Right renal pelvis (tissue), 4 donors: ENCODE data around the gene KDSR. TPM values are rescaled to one million over a fixed set of nuclear protein-coding genes. Genes with fewer than 3 reads are reported as not detected.

ENCODE experiments used
- DNase-seq, 4 donors: peaks; one replicate each; pipeline ENCODE4 v3.0.0-alpha.2; 2013; ENCODE audit warnings: low read depth in 4 of 4, low spot score in 3 of 4, missing footprints in 1 of 4
- polyA plus RNA-seq, 4 donors: library from polyadenylated mRNA; unstranded; fragments of 120-200 nt; gene quantifications; one replicate each; pipeline ENCODE4 v1.2.1, GENCODE V29; 2013; ENCODE audit not compliant: insufficient read length in 4 of 4

The KDSR gene
- polyA plus RNA-seq, 4 donors, result 42.9 to 48.8 (median 47.9) TPM

DNA sequence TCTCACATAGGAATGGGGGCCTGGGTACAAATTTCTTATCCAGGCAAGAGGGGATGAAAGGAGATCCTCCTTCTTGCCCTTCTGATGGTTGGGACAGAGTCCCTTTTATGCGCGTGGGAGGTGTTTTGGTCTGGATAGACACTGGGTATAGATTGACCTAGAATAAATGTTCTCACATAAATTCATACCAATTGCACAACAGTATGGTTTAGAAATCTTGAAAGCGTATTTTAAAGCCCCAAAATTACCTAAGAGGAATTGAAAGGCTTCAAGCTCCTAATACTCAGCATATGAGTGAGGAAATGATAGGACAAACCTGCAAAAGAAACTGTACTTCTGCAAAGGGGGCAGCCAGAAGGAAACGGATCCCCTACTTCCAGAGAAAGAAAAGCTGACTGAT, 44.8 kb downstream of the KDSR start:
- no peak for DNase-seq

DNA sequence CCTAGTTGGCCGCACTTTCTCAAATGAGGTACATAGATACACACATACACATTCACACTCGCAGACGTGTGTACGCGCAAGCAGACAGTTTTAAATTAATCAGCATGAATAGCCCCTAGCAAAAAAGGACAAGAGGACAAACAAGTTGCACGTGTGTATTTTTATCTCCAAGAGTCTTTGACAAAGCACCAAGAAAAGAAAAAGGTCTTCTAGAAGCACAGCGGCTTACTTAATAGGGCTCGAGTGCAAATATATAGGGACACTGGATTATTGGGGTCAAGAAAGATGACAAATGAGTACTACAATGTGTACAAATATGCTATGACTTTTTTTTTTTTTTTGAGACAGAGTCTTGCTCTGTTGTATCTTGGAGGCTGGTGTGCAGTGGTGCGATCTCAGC, 45.7 kb downstream of the KDSR start:
- DNase-seq, result no peak

DNA sequence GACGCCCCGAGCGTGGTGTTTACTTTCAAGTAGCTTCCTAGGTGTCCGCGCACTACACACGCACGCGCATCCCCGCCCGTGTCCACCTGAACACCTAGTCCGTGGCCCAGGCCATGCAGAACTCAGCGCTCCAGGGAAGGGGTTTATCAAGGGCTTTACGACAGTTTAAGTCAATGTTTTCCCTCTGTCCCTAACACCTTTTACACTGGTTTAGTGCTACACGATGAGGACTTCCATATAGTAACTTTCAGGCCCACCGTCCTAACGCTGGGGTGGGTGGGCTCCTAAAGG, 46.1 kb downstream of the KDSR start:
- no peak for DNase-seq

DNA sequence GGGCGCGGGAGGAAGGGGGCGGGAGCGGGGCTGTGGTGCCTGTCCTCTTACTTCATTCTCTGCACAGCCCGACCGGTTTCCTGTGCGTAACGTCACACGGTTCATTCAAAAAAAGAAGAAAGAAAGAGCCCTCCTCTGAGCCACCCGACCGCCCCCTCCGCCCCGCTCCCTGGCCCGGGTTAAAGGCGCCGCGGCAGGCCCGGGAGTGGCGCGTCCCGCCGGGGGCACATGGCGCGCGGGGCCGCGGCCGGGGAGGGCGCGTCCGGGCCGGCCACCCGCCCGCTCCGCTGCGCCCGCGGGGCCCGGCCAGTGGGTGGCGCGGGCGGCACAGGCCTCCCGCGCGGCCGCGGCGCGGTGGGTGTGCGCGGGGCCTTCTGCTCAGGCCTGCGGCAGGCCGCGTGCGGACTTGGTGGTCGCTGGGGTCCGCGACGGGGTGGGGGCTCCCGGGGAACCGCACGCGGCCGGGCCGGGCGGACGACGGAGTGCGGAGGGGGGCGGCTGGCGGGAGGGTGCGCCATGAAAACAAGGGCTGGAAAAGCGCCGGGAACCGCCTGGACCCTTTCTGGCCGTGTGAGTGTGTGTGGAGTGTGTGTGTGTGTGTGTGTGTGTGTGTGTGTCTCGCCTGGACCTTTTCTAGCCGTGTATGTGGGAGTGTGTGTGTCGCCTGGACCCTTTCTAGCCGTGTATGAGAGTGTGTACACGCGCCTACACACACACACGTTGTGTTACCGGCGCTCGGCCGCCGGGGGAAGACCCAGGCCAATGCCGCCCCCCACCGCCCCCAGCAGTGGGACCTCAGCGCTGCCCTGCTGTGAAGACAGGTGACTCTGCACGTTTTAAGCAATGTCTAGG, 46.7 kb downstream of the KDSR start:
- no peak for DNase-seq

DNA sequence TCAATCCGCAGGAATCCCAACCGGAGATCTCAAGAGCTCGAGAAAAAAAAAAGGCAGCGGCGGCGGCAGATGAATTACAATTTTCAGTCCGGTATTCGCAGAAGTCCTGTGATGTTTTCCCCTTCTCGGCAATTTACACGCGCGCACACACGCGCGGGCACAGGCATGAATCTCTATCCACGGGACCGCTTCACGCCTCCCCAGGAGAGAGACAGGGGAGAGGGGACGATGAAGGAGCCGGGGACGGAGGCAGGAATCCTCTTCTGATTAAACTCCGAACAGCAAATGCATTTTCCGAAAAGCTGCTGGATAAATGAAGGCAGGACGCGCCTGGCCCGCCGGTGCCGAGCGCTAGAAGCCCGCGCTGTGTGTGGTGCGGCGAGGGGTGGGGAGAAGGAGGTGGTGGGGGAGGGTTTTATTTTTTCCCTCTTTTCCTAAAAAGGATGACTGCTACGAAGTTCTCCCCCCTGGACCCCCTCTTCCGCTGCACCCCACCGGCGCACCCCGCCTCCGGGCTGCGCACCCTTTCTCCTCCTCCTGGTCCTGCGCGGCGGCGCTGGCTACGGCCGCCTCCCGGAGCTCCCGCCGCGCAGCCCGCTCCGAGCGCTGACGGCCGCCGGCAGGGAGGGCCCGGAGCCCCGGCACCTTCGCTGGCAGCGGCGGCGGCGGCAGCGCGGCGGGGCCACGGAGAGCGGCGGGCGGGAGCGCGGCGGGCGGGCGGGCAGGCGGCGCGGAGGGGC, 47.5 kb downstream of the KDSR start, which contains the start of gene BCL2:
TSS of gene BCL2 (minus strand) at position 387 of the 740 bp plus-strand sequence.
- DNase-seq, result no peak

DNA sequence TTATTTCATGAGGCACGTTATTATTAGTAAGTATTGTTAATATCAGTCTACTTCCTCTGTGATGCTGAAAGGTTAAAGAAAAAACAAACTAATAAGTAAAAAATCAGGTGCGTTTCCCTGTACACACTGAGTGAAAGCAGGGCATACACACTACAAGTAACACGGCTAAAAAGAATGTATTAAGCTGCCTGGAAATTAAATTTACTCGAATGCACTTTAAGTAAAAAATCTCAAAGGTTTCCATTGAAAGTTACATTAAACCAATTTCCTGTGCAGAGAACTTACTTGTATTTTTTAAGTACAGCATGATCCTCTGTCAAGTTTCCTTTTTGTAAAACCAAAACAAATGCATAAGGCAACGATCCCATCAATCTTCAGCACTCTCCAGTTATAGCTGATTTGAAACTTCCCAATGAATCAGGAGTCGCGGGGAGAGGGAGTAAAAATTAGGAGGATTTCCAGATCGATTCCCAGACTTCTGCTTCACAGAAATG, 48.1 kb downstream of the KDSR start:
- no peak for DNase-seq

DNA sequence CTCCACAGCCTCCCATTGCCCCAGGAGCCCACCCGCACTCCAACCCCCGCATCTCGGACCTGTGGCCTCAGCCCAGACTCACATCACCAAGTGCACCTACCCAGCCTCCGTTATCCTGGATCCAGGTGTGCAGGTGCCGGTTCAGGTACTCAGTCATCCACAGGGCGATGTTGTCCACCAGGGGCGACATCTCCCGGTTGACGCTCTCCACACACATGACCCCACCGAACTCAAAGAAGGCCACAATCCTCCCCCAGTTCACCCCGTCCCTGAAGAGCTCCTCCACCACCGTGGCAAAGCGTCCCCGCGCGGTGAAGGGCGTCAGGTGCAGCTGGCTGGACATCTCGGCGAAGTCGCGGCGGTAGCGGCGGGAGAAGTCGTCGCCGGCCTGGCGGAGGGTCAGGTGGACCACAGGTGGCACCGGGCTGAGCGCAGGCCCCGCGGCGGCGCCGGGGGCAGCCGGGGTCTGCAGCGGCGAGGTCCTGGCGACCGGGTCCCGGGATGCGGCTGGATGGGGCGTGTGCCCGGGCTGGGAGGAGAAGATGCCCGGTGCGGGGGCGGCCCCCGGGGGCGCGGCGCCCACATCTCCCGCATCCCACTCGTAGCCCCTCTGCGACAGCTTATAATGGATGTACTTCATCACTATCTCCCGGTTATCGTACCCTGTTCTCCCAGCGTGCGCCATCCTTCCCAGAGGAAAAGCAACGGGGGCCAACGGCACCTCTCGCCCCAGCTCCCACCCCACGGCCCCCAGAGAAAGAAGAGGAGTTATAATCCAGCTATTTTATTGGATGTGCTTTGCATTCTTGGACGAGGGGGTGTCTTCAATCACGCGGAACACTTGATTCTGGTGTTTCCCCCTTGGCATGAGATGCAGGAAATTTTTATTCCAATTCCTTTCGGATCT, 48.8 kb downstream of the KDSR start:
- no peak for DNase-seq

DNA sequence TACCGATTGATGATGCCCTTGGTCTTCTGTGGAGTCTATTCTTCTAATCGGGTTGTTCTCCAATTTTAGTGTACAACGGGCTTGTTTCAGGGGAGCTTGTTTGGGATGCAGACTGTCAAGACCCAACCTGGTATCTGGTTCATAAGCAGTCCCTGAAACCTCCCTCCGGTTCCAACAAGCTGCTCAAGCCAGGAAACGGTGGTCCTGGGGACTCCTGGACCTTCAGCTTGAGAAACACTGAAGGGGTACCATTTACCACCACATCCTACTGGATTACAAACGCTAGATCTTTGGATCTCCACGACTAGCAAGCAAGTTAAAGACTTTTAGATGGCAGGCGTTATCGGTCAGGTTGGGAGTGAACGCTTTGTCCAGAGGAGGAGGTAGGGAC, 49.5 kb downstream of the KDSR start:
- DNase-seq, result no peak

DNA sequence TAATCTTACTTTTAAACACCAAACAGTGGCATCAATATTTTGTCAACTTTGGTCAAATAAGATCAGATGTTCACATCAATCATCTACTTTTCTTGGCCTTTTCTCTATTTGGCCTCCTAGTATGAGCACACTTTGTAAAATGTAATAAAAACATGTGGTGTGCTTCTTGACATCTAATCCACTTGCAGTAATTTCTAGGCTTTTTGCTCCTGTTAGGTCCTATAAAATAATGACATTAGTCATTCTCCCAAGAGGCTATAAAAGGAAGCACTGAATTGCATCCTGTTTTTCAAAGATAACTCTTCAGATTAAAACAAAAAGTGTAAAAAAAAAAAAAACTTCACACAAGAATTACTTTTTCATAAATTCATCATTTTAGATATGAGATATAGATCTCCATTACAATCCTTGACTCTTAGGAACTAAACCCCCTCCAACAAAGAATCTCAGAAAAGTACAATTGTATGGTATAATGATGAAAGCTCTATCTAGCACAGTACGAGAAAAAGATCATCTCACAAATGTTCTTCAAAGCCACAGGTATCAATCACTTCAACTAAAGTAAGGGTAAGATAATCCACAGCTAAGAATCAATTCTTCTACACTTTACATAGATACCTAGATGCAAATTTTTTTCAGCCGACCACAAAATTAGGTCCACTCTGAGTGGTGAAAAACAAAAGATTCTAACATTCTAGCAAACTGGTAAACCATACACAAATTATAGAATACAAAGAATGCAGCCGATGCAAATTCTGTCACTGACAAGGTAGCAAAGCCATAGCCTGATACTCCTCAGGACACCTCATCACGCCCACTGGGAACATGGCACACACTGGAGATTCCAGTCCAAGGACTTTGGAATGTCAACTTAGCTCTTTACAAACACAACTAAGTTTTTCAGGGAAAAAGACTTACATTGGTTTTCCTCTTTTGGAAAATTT, 50.1 kb downstream of the KDSR start:
- DNase-seq, result no peak

DNA sequence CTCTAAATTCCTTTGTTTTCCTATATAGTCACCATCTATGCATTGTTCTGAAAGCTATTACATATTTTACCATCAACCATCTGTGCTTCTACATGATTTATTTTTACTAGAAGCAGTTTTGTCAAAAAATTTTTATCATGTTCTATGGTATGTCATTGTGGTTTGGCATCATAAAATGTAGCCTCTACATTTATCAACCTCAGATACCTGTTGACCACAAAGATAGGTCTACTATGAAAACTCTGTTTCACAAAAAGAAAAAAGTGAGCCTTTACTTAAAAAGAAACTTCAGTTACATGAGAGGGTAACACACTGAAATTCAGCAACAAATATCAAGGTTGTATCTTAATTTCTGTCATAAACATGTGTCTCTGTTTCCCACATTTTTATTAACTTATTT, 51.1 kb downstream of the KDSR start:
- no peak for DNase-seq

DNA sequence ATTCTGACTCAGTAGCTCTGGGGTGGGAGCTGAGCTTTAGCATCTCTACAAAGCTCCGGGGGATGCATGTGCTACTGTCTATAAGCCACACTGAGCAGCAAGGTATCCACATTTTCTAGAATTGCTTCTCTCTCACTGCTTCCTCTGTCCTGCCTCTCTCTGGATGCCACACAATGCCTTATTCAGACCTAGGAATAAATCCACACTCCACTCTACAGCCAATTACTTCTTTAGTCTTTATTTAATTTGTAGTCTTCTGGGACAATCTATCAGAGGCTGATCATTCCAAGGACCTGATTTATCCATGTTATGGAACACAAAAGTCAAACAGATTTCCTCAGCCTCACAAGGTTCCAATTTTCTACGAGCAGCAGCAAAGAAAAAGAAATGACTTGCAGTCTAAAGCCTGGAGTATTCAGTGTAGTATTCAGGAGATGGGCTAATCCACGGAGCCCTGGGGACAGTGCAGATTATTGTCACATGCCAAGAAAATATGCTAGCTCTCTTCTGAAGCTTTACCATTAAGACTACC, 51.8 kb downstream of the KDSR start:
- no peak for DNase-seq

DNA sequence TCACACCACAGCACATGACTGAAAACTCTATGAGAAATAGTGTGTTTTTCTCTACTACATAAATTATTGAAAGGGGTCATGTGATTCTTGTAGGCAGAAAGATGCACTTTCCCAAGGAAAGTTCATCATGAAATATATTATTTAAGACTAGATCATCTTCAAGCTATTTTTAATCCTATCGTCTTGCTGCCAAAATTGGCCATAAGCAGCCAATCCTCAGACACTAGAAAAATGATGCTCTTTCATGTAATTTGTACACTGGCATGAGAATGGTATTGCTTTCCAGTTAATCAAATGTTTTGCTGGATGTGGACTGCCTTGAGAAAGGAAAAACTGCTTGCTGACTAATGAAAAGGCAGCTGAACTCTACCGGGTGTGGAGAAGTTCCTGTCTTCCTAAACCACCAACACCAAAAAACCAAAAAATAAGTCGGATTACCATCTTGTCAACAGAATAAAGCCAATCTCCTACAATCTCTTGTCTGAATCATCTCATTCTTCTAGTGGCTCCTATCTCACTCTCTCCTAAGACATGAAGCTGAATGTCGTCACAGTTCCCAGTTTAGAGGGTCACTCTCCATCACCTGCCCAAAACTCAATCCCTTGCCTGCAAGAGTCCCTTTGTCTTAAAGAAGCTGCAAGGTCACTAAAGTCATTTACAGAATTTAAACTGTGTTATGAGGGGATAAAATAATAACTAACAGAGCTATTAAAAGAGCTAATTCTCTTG, 52.8 kb downstream of the KDSR start:
- no peak for DNase-seq

DNA sequence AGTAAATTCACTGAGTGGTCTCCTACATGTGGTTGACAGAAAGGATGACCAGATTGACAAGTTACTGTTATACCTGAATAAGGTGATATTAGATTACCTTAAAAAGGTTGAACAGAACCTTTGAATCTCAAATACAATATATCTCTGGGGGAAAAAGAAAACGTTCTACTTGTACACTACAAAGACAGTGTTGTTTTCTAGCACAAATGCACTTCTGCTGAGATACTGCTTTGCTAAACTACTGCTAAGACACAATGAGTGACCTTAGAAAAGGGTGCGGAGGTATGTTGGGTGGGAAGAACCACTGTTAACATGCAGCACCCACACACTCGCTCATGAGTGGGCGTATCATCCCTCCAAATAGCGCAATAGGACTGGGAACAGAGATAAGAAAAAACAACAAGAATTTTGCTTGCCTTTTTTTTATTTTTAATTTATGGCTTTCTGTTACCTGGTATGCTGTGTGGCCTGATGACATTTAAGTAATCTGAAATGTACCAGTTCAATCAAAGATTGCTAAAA, 53.5 kb downstream of the KDSR start:
- no peak for DNase-seq

DNA sequence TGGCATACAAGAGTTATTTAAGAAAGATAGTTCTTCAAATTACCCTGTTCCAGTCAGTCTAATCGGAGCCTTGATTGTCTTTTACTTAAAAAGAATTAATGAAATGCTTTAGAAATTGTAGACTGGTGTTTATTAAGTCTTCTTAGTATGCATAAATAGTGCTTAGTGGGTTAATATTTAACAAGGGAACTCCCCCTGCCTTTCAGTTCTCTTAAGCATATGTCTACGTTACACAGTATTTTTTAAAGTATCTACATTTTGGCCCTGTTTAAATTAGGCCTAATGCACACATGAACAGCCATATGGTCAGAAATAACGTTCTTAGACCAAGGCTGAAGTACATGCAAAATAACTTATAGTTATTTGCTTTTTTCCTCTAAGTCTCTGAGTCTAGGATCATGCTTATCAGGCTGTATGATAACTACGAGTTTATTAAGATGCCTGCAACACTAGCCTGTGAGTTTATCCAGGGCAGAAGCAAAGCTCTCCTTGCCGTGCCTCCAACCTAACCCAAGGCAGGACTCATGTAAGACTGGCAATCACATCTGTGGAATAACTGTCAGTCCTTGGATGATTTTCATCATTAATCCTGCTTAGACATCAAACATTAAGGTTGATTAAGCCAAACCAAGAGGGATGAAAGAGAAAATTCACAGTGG, 54.1 kb downstream of the KDSR start:
- no peak for DNase-seq

DNA sequence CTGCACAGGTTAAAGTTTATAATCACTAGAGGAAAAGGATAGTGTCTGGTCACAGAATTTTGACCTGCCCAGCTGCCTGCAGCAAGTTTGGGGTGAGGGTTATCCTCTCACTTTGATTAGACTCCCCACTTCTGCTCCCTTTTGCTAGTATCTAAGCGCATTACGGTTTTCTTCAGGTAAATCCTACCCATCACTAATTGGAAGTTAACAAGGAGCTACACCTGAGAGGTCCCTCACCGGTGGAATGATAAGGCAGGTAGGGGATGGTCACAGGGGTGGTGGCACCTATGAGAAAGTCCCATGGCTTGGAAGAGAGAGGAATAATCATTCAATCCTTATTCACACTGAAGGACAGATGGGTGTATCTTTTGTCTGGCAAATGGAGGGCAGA, 55.0 kb downstream of the KDSR start:
- no peak for DNase-seq

DNA sequence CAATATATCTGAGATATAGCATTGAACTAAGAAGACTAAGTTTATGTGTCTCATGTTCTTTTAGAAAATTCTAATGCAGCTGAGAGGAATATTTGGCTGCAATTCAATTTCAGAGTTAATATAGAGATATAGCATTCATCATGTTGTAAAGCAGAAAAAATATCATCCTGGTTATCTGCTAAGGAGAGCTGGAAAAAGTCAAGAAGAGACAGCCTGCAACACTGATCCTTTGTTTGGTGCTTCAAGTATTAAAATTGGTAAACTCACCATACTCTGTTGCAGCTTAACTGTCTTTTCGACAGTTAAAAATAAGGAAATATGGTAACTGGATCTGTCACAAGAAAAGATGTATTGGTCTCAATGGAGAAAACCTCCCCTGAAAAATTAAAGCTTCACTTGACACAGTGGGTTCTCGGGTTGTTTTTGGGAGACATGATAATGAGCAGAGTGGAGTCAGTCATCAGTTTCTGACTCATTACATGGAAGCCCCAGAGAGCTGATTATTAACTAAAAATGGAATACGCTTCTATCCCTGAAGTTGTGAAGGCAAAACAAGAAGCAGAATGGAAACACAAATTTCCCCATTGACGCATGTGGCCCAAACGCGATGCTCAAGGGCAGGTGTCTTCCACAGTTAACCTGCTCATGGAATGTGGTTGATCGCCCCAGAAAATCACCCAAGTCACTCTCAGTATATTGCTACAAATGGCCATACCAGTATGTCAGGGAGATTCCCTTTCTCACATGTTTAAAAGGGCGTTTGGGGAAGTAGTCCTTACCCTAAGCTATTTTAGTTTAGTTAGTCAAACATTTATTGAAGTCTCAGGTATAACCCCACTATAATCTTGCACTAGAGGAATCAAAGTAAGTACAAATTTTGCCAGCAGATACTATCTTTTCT, 55.6 kb downstream of the KDSR start:
- DNase-seq, result no peak

DNA sequence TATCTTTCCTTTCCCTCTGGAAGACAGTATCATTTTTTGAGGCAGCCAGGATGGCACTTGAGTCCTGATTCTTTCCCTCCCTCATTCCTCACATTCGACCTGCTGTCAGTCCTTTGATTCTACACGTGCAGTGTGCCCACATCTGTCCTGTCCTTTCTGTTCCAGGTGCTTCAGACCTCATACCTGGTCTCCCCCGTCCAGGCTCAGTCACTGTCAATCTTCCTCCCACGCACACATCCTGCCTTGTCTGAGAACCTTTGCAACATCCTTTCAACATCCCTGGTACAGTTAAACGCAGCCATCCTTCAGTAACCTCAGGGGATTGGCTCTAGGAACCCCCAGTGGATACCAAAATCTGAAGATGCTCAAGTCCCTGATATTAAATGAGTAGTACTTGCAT, 57.6 kb downstream of the KDSR start:
- no peak for DNase-seq
